ENCODE measurements around the gene ZNF761.

DNA sequence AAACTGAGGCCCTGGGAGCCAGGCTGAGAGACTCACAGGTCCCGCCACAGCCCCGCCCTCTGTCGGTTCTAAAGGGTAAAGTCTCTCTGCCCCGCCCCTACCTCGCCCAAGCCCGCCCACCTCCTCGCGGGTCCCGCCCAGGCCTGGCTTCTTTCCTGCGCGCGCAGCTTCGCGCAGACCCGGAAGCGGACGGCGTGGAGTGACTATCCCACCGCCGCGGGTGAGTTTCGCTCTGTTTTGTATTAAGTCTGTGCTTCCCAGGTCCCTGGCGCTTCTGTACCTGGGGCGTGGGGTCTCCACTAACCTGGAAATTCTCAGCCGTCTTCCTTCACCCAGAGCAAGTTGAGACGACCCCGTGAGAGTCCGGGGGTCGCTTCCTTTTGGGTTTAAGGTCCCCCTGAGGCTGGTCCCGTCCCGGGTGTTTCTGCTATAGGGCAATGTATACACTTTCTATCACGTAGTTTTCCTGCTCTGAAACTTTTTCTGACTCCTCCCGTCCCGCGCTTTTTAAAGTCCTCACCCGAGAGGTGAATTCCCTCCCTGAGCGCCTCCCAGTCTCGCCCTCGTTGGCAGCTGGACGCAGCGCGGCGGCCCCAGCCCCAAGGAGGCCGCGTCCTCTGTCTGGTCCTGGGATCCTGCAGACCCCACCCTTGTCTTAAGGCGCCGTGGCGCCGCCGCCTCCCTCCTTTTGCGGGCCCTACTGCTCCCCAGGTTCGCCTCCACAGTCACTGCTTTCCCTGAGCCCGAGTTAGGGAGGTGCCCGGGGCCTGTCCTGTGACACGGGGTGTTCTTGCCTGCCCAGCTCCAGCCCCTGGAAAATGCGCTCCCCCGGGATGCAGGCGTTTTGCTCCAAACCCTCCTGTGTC, 36.6 kb upstream of the ZNF761 start, which contains the start of gene ZNF765:
- TF ChIP-seq CTCF (IDR thresholded peaks at IDR 0.05) = peak; percentile 38 to 78 (median 58)
- TF ChIP-seq POLR2A (IDR thresholded peaks at IDR 0.05) = peak in 1 of 2 donors; percentile 79
